ENCODE data around the gene GPC6. TPM values are rescaled to one million over a fixed set of nuclear protein-coding genes. Genes with fewer than 3 reads are reported as not detected.

GPC6 gene
- total and polyA plus RNA-seq, 10 donors = 0.22 to 9.3 (median 4.5) TPM

DNA sequence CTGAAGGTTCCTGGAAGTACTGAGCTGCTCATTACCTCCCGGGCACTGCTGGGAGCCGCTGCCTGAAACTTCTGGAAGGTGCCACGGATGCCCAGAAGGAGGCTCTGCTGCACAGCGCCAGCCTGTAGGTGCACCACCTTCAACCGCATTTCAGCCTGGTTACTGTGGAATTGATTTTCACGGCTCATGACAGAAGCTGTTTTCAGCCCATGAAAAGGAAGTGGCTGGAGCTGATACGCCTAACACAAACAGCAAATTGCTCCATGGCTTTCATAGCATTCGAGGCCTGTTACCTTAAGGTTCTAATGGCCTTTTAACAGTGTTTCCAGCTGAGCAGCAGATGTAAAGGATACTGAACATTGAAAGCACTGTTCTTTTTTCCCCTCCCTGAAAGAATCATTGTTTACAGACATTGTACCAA, 22.0 kb downstream of the GPC6 start:
- Histone ChIP-seq H3K9me3 (peaks cover 0 to 9% (median 0%) of the 10 kb centered on the region in 8 donors), H3K4me3 (no peak overlapping the region), H3K27me3 (replicated peaks in 1 of 7) (no peaks in the 10 kb centered on the region), H3K27ac (no peak overlapping the region), H3K4me1 (no peaks in the 10 kb centered on the region), H3K36me3 (no peaks in the 10 kb centered on the region)
- 66 to 82% (median 71%) methylated on average over 8 of the region's 8 CpGs for WGBS, 5 donors
- TF ChIP-seq, protein P1, sequence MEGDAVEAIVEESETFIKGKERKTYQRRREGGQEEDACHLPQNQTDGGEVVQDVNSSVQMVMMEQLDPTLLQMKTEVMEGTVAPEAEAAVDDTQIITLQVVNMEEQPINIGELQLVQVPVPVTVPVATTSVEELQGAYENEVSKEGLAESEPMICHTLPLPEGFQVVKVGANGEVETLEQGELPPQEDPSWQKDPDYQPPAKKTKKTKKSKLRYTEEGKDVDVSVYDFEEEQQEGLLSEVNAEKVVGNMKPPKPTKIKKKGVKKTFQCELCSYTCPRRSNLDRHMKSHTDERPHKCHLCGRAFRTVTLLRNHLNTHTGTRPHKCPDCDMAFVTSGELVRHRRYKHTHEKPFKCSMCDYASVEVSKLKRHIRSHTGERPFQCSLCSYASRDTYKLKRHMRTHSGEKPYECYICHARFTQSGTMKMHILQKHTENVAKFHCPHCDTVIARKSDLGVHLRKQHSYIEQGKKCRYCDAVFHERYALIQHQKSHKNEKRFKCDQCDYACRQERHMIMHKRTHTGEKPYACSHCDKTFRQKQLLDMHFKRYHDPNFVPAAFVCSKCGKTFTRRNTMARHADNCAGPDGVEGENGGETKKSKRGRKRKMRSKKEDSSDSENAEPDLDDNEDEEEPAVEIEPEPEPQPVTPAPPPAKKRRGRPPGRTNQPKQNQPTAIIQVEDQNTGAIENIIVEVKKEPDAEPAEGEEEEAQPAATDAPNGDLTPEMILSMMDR (IDR thresholded peaks at IDR 0.05 in 8 of 11, conservative IDR thresholded peaks at IDR 0.05 in 3 of 11) = no peak
- intact Hi-C loops (cut with DNase I; ENCODE audit: low total_unique reads) = no loop called here
- no peak for DNase-seq

DNA sequence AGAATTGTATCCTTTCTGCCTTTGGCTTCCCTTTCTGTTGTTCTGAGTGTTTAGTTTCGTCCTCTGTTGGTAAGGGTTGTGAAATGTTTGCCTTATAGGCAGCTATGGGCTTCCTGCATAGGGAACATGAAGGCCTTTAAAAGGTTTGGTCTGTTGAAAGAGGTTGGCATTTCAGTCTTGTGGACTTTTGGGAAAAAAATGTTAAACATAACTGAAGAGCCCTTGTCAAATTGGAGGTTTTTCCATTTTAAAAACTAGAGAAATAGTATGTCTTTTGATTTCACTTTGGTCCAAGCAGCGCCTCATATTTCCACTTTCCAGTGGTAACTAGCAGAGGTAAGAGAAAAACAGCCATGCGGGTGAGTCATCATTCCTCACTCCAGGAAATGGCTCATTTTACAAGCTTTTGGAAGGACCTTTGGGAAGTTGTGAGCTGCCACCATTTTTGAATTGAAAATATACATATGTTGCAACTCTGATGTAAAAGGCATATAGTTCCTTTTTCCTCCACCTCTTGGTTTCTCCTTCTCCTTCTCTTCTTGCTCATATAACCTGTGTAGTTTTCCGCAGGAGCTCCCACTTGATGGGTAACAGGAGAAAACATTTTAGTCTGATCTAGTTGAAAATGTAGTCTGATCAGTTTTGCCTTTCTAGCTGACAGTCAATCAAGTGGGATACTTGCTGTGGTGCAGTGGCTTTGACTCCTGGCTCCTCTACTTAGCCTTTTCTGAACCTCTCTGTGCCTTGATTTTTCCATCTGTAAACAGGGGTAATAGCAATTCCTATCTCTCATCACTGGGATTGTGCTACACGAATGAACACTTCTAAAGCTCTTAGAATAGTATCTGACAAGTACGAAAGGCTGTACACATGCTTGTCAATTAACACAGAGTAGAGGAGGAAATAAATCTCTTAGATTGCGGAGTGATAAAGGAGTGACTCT, 23.0 kb downstream of the GPC6 start:
- Histone ChIP-seq H3K27me3 (replicated peaks in 1 of 7) (no peaks in the 10 kb centered on the region), H3K4me1 (no peaks in the 10 kb centered on the region), H3K9me3 (peaks cover 0 to 9% (median 0%) of the 10 kb centered on the region in 8 donors), H3K27ac (no peak overlapping the region), H3K4me3 (no peak overlapping the region), H3K36me3 (no peaks in the 10 kb centered on the region)
- no peak for TF ChIP-seq POLR2AphosphoS5 (IDR thresholded peaks at IDR 0.05)
- TF ChIP-seq, protein P1 (IDR thresholded peaks at IDR 0.05 in 8 of 11, conservative IDR thresholded peaks at IDR 0.05 in 3 of 11) = no peak
- no peak for TF ChIP-seq POLR2A (IDR thresholded peaks at IDR 0.05)
- 81 to 92% (median 87%) methylated on average over 7 of the region's 7 CpGs for WGBS, 5 donors
- DNase-seq = no peak
- intact Hi-C loops (cut with DNase I; ENCODE audit: low total_unique reads) = no loop called here

DNA sequence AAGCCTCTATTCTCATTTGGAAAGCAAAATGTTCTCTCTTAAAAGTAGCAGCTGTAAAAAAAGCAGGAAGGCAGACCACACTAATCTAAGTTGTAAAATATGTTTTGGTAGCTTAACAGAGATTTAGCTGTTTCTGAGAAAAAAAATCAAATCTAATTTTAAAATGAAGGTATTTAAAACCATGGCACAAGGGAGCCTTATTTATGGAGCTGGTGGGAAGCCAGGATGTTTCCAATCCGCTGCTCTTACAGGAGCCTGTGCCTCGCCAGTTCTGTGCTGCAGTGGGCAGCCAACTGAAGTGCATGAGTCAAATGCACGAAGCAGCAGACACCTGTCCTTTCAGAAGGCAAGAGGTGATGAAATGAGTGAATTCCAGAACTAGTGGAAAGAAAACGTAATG, 28.2 kb downstream of the GPC6 start:
- 72 to 89% (median 77%) methylated on average over 4 of the region's 4 CpGs for WGBS, 5 donors
- DNase-seq = no peak
- Histone ChIP-seq H3K4me3 (no peak overlapping the region), H3K27ac (no peak overlapping the region), H3K4me1 (no peaks in the 10 kb centered on the region), H3K9me3 (peaks cover 0 to 9% (median 0%) of the 10 kb centered on the region in 8 donors), H3K27me3 (replicated peaks in 1 of 7) (no peaks in the 10 kb centered on the region), H3K36me3 (no peaks in the 10 kb centered on the region)
- intact Hi-C loops (cut with DNase I; ENCODE audit: low total_unique reads) = no loop called here
- no peak for TF ChIP-seq POLR2AphosphoS5 (IDR thresholded peaks at IDR 0.05)
- TF ChIP-seq, protein P1 (IDR thresholded peaks at IDR 0.05 in 8 of 11, conservative IDR thresholded peaks at IDR 0.05 in 3 of 11) = no peak
- no peak for TF ChIP-seq POLR2A (IDR thresholded peaks at IDR 0.05)

DNA sequence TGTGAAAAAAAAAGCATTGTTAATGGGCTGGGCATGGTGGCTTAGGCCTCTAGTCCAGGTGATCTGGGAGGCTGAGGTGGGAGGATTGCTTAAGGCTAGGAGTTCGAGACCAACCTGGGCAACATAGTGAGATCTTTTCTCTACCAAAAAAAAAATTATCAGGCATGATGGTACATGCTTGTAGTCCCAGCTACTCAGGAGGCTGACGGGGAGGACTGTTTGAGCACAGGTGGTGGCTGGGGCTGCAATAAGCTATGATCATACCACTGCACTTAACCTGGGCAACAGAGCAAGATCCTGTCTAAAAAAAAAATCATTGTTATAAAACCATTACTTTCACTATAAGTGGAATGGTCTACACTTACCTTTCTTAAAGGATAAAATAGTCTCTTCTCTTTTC, 30.4 kb downstream of the GPC6 start:
- intact Hi-C loops (cut with DNase I; ENCODE audit: low total_unique reads) = no loop called here
- no peaks in the 10 kb centered on the region for H3K4me1 ChIP-seq
- no peaks in the 10 kb centered on the region for H3K9me3 ChIP-seq
- H3K36me3 ChIP-seq = no peaks in the 10 kb centered on the region
- no peak overlapping the region for H3K27ac ChIP-seq
- no peak overlapping the region for H3K4me3 ChIP-seq
- TF ChIP-seq POLR2AphosphoS5 (IDR thresholded peaks at IDR 0.05) = no peak
- TF ChIP-seq, protein P1 (IDR thresholded peaks at IDR 0.05 in 8 of 11, conservative IDR thresholded peaks at IDR 0.05 in 3 of 11) = no peak
- TF ChIP-seq POLR2A (IDR thresholded peaks at IDR 0.05) = no peak
- no peak for DNase-seq
- WGBS, 5 donors = 66 to 90% (median 79%) methylated on average over 2 of the region's 2 CpGs
- H3K27me3 ChIP-seq (replicated peaks in 1 of 7) = no peaks in the 10 kb centered on the region
